ENCODE measurements around the gene SSBP4. TPM values are rescaled to one million over a fixed set of nuclear protein-coding genes. Genes with fewer than 3 reads are reported as not detected.

Gene SSBP4
- 159 and 208 TPM in 2 replicates for total RNA-seq

GRCh38 chr19:18419195-18419698 lies at the start of gene SSBP4:
Gene SSBP4 (plus strand): TSS chr19:18419398. CDS start chr19:18419649, 251 bp downstream.

GRCh38 chr19:18385675-18386542 lies 33.3 kb upstream of the SSBP4 start, which contains the start of gene GDF15:
Gene GDF15 (plus strand): TSS chr19:18386158. CDS start chr19:18386190, 32 bp downstream.

DNA sequence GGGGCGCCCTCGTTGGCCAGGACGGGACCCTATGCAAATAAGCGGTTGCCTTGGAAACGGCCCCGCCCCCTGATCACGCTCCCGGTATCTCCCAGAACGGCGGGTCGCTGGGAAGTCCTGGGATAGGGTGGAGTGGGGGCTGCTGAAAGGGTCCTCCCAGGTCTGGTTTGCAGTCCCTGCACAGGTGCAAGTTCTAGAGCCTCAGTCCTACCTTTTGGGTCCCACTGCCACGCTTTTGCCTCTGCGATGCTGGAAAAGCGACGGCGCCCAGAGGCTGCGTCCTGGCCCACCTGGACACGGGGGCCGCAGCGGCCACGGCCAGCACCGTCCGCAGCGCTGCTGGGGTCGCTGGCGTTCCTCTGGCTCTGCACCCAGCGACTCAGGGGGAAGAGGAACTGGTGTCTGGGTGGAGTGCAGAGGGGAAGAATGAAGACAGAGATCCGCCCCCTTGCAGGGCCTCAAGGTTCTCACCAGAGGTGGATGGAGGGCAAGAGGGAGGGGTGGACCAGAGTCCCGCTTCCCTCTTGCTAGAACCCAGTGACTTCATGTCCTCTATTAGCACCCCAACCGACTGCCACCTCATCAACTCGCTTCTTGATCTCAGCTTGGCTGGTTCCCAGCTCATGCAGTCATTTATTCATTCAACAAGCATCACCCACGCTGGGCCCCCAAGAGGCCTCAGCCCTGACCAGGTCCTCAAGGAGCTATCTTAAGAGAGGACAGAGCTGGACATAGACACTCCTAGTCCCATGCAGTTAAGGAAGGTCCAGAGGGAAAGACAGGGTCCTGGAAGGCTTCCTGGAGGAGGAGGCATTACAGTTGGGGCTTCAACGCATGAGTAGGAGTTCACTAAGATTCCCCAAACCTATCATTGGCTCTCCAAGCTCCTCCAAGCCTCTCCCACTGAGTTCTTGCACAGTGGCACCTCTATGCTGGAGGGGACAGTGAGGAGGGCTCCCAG lies 21.7 kb upstream of the SSBP4 start, which contains the start of gene LRRC25:
TSS of gene LRRC25 (minus strand) at position 381 of the 961 bp plus-strand sequence. CDS start 659 bp downstream, outside the sequence.

GRCh38 chr19:18437491-18438330 lies 18.5 kb downstream of the SSBP4 start, which contains the start of gene ISYNA1:
Gene ISYNA1 (minus strand): TSS chr19:18438133. CDS start chr19:18437979, 154 bp downstream.

Other genes with a start within 250 kb of the SSBP4 start
- gene IFI30, start 245.6 kb upstream of the SSBP4 start, total RNA-seq: 3.5 TPM in 1 of 2 replicates, not detected in the other
- 36.8 and 55.7 TPM in 2 replicates for gene MPV17L2, start 226.2 kb upstream of the SSBP4 start, total RNA-seq
- 2.0 and 2.2 TPM in 2 replicates for gene RAB3A, start 215.4 kb upstream of the SSBP4 start, total RNA-seq
- gene PDE4C, start 193.0 kb upstream of the SSBP4 start, total RNA-seq: 6.2 TPM in 1 of 2 replicates, not detected in the other
- gene IQCN, start 144.9 kb upstream of the SSBP4 start, total RNA-seq: 0.47 and 1.8 TPM in 2 replicates
- gene JUND, start 137.8 kb upstream of the SSBP4 start, total RNA-seq: 364 and 374 TPM in 2 replicates
- 150 and 182 TPM in 2 replicates for gene LSM4, start 96.3 kb upstream of the SSBP4 start, total RNA-seq
- gene PGPEP1, start 78.8 kb upstream of the SSBP4 start, total RNA-seq: 6.1 and 32.4 TPM in 2 replicates
- 28.9 and 61.3 TPM in 2 replicates for gene GDF15, start 33.2 kb upstream of the SSBP4 start, total RNA-seq
- 0.12 TPM in 1 of 2 replicates, not detected in the other for gene LRRC25, start 21.8 kb upstream of the SSBP4 start, total RNA-seq
- 27.2 and 49.5 TPM in 2 replicates for gene ISYNA1, start 18.7 kb downstream of the SSBP4 start, total RNA-seq
- gene ELL, start 102.7 kb downstream of the SSBP4 start, total RNA-seq: 9.5 and 11.8 TPM in 2 replicates
- 317 and 440 TPM in 2 replicates for gene FKBP8, start 124.2 kb downstream of the SSBP4 start, total RNA-seq
- gene KXD1, start 138.5 kb downstream of the SSBP4 start, total RNA-seq: 148 and 174 TPM in 2 replicates
- gene UBA52, start 152.5 kb downstream of the SSBP4 start, total RNA-seq: 1,240 and 1,337 TPM in 2 replicates
- 90.7 and 95.0 TPM in 2 replicates for gene REX1BD, start 169.4 kb downstream of the SSBP4 start, total RNA-seq
- 135 and 318 TPM in 2 replicates for gene CRLF1, start 187.4 kb downstream of the SSBP4 start, total RNA-seq
- 10.7 and 14.5 TPM in 2 replicates for gene TMEM59L, start 193.5 kb downstream of the SSBP4 start, total RNA-seq
- gene KLHL26, start 217.6 kb downstream of the SSBP4 start, total RNA-seq: 4.8 and 6.5 TPM in 2 replicates

Measured in pericardium fibroblast (primary cell).